ENCODE measurements around the gene CFAP157. TPM values are rescaled to one million over a fixed set of nuclear protein-coding genes. Genes with fewer than 3 reads are reported as not detected.

The CFAP157 gene
- total and polyA plus RNA-seq, 2 of the 13 experiments (the other 11 are each of a cell fraction or from before 2014, with no cell fraction given): 0.07 TPM; not detected in 1

DNA sequence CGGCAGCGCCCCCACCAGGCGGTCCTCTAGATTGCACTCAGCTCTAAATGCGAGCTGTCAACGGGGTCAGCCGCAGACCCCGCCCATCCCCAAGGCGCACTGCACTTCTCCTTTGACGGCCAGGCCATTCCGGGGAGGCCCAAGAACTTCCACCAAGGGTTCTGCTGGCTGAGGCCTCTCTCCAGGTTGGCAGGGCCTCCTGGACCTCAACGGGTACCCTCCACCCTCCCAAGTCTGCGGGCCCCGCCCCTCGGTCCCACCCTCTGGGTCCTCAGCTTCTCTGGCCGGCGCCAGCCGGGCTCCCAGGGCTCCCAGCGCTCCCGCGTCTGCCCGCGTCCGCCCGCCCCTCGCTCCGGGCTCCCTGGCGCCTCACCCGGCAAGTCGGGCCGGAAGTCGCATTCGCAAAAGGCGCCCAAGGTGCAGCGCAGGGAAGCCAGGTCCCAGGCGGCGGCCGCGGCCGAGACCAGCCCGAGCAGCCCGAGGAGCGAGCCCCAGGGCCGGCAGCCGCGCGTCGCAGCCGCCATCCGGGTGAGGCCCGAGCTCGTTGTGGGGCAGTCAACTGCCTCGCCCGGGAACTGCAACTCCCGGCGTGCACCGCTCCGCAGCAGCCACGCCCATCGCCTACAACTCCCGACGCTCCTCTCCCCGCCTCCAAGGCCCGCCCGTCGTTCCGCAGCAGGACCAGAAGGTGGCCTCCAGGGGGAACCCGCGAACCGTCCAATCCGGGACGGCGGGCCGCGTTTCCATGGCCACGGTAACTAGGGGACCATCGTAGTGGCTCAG, 28.1 kb downstream of the CFAP157 start, which contains the start of gene TOR2A (continued):
- TF ChIP-seq, protein P1, sequence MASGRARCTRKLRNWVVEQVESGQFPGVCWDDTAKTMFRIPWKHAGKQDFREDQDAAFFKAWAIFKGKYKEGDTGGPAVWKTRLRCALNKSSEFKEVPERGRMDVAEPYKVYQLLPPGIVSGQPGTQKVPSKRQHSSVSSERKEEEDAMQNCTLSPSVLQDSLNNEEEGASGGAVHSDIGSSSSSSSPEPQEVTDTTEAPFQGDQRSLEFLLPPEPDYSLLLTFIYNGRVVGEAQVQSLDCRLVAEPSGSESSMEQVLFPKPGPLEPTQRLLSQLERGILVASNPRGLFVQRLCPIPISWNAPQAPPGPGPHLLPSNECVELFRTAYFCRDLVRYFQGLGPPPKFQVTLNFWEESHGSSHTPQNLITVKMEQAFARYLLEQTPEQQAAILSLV (CRISPR knock-in tag; IDR thresholded peaks at IDR 0.05; ENCODE audit: borderline replicate concordance): peak; percentile 48; the same call in 1 of the 2 replicates
- TF ChIP-seq, protein P2, sequence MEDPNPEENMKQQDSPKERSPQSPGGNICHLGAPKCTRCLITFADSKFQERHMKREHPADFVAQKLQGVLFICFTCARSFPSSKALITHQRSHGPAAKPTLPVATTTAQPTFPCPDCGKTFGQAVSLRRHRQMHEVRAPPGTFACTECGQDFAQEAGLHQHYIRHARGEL (CRISPR knock-in tag; IDR thresholded peaks at IDR 0.05): no peak
- TF ChIP-seq RFXAP (CRISPR knock-in tag; IDR thresholded peaks at IDR 0.05; ENCODE audit: borderline replicate concordance): peak; percentile 94
- TF ChIP-seq ZFP36L2 (CRISPR knock-in tag; IDR thresholded peaks at IDR 0.05): no peak
- peak; percentile 94 for TF ChIP-seq RFXANK (CRISPR knock-in tag; IDR thresholded peaks at IDR 0.05)
- TF ChIP-seq ZNF230 (CRISPR knock-in tag; IDR thresholded peaks at IDR 0.05): peak; percentile 95

DNA sequence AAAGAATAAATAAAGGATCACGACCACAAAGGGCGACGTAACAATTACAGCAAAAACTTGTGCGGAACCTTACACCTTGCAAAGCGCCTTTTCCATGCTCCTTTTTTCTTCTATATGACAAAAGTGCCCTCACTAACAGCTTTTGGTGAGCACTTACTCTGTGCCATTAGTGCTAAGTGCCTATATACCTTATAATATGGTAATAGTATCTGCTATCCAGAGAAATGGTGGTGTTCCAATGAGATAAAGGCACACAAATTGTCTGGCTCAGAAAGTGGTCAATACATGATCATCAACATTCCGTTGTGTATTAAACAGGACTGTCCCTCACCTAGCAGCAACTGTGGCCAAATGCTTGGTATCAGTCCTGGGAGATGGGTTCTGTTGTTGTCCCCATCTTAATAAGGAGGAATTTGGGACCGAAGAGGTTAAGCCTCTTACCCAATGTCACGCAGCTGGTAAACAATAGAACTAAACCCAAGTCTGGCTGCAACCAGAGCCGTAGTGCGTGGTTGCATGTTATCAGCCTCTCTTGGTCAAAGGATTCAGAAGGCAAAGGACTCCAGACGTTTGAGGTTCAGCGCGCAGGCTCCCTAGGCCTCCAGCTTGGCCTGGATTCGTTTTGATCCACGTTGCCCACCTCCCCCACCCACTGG, 28.9 kb downstream of the CFAP157 start:
- Histone ChIP-seq H3K79me2 (ENCODE audit: insufficient read depth, low read length) (no peaks in the 10 kb centered on the region), H2AFZ (ENCODE audit: low read length) (no peak overlapping the region), H3K4me3 (replicated peaks in 1 of 3; ENCODE audit: insufficient read depth in 1 of 3, low read depth in 2 of 3, low read length in 3 of 3) (no peak overlapping the region), H3K27me3 (ENCODE audit: control insufficient read depth in 1 of 2, insufficient read depth in 2 of 2, low read length in 2 of 2) (peaks cover 4 to 24% of the 10 kb centered on the region in 2 experiments; a peak in 4 of 5 replicates), H4K20me1 (ENCODE audit: insufficient read depth, low read length) (no peaks in the 10 kb centered on the region), H3K27ac (ENCODE audit: extremely low read length, insufficient read depth, low read length) (peak overlapping the region; percentile 19), H3K9ac (ENCODE audit: insufficient read depth, low read depth, low read length) (no peak overlapping the region), H3K36me3 (replicated peaks in 1 of 2; ENCODE audit: control insufficient read depth in 1 of 2, insufficient read depth in 2 of 2, low read length in 2 of 2) (no peaks in the 10 kb centered on the region), H3K4me2 (ENCODE audit: low read depth, low read length) (no peak overlapping the region), H3K4me1 (ENCODE audit: insufficient read depth, low read length) (peaks cover 29% of the 10 kb centered on the region), H3K9me3 (ENCODE audit: low read length) (no peaks in the 10 kb centered on the region)
- no TSS peak for BruUV-seq (replicated peaks)
- WGBS (ENCODE audit: low lambda C conversion rate): 2% methylated on average over 9 of the region's 15 CpGs
- POLR2A ChIA-PET: interaction anchor here (1.3 to 1.5 kb wide), 7 partner anchors 20 to 285 kb away, joined by 5 to 11 read pairs (median 7); partner anchors contain the start of genes CDK9, LRSAM1, PTRH1 and RPL12
- intact Hi-C loops (cut with micrococcal nuclease; ENCODE audit: unreplicated experiment) (loop anchor here (1.0 to 2.0 kb wide), 2 partner anchors 67 to 184 kb away; partner anchors contain the start of gene FPGS), in situ Hi-C loops (cut with HindIII; ENCODE audit: extremely low pct_ligation_motif_present, low pct_unique_long_range_greater_than_20kb) (loop anchor here (5.0 to 10.0 kb wide), 2 partner anchors 47 to 231 kb away; no protein-coding TSS in a partner anchor)
- ATAC-seq (no peak), FAIRE-seq (no peak), DNase-seq (ENCODE audit: low spot score) (no peak)
- CTCF ChIA-PET (ENCODE audit: low intra/inter-chr PET ratio, low total read pairs): interaction anchor here (1.2 to 3.9 kb wide), 4 partner anchors 49 to 185 kb away, joined by 3 to 33 read pairs (median 8); partner anchors contain the start of gene CDK9
- TF ChIP-seq GATAD1 (CRISPR knock-in tag; IDR thresholded peaks at IDR 0.05) (no peak), DNMT1 (CRISPR knock-in tag; IDR thresholded peaks at IDR 0.05) (0 out of 2 replicates have a peak, but pooled peaks have one; percentile 3), KLF16 (CRISPR knock-in tag; IDR thresholded peaks at IDR 0.05) (no peak), KDM2A (CRISPR knock-in tag; IDR thresholded peaks at IDR 0.05; ENCODE audit: borderline replicate concordance, low read depth) (no peak), ZNF207 (IDR thresholded peaks at IDR 0.05; ENCODE audit: borderline replicate concordance) (no peak), FOXK2 (IDR thresholded peaks at IDR 0.05) (peak; percentile 49; the same call in 1 of the 2 replicates), ZNF17 (CRISPR knock-in tag; IDR thresholded peaks at IDR 0.05) (no peak), NR2F1 (CRISPR knock-in tag; IDR thresholded peaks at IDR 0.05) (no peak), PCBP2 (optimal IDR thresholded peaks at IDR 0.05; ENCODE audit: low read depth, low read length, poor library complexity, severe bottlenecking) (no peak), ZNF792 (CRISPR knock-in tag; IDR thresholded peaks at IDR 0.05) (no peak)
- TF ChIP-seq, protein P3, sequence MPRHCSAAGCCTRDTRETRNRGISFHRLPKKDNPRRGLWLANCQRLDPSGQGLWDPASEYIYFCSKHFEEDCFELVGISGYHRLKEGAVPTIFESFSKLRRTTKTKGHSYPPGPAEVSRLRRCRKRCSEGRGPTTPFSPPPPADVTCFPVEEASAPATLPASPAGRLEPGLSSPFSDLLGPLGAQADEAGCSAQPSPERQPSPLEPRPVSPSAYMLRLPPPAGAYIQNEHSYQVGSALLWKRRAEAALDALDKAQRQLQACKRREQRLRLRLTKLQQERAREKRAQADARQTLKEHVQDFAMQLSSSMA (CRISPR knock-in tag; IDR thresholded peaks at IDR 0.05): no peak
- TF ChIP-seq, protein P4, sequence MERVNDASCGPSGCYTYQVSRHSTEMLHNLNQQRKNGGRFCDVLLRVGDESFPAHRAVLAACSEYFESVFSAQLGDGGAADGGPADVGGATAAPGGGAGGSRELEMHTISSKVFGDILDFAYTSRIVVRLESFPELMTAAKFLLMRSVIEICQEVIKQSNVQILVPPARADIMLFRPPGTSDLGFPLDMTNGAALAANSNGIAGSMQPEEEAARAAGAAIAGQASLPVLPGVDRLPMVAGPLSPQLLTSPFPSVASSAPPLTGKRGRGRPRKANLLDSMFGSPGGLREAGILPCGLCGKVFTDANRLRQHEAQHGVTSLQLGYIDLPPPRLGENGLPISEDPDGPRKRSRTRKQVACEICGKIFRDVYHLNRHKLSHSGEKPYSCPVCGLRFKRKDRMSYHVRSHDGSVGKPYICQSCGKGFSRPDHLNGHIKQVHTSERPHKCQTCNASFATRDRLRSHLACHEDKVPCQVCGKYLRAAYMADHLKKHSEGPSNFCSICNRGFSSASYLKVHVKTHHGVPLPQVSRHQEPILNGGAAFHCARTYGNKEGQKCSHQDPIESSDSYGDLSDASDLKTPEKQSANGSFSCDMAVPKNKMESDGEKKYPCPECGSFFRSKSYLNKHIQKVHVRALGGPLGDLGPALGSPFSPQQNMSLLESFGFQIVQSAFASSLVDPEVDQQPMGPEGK (CRISPR knock-in tag; IDR thresholded peaks at IDR 0.05): no peak
